ENCODE data around the gene CEP164.
A peak's percentile ranks its signal among the peaks of the same experiment; 100 is the strongest.

Gene CEP164

DNA sequence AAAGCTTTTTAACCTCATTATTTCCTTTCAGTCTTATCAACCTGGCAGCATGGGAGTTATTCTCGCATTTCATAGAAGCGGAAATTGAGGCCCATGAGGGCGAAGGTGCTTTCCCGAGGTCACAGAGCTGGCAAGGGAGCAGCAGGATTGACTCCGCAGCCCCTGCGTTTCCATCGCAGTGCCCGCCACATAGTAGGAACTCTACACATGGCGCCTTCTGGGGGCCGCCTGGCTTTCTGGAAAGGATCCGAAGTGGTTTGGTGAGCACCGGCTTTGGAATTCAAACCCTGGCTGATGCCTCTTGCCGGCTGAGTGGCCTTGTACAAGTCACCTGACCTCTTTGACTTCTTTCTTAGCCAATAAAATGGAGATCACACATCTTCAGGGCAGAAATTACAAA, 93.4 kb downstream of the CEP164 start:
- DNase-seq (ENCODE audit: low spot score) = no peak

DNA sequence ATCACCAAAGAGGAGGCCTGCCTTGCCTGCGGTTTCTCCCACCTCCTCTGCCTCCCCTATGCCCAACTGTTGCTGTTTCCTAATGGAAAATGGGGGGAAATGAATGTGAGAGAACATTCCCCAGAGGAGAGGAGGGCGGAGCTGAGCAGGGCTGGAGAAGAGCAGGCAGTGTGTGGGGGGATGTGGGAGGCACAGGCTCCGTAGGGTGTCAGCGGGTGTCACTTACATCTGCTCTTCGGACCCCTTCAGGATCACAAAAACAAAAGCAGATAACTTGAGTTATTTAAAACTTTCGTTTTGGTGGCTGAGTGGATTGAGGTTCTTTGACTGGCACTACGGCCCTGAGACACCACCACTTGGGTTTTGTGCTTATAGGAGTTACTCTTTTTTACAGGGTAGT, 93.8 kb downstream of the CEP164 start:
- no peak for DNase-seq (ENCODE audit: low spot score)

DNA sequence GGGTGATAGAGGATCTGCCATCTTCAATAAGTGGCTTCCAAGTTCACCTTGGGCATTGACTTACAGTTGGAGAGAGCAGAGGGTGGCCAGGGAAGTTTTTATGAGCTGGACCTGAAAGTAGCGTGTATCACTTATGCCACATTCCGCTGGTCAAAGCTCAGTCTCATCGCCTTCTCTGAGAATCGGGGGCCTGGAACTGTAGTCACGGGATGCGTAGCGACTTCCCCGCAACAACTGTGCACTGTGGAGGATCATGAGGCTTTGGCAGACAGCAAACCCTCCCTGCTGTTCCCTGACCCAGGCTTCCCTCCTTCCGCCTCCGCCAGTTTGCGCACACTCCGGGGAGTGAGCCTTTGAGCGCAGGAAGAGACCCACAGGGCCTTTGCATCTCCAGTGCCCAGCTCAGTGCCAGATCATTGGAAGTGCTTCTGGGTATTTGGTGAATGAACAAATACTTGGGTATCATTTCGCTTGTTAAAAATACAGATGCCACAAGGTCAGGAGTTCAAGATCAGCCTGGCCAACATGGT, 95.5 kb downstream of the CEP164 start:
- no peak for DNase-seq (ENCODE audit: low spot score)

DNA sequence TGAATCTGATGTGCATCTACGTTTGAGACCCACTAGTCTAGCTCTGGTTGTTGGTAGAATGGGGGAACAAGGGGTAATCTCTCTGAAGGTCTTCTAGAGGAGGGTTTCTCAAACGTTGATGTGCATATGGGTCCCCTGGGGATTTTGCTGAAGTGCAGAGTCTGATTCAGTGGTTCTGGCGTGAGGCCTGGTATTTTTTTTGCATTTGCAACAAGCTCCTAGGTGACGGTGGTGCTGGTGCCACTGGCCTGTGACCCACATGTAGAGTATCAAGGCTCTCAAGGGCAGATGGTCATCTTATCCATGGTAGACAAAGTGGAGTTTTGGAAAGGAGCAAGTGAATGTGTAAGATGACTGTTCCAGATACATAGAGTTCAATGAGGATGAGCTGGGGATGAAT, 97.1 kb downstream of the CEP164 start:
- no peak for DNase-seq (ENCODE audit: low spot score)

DNA sequence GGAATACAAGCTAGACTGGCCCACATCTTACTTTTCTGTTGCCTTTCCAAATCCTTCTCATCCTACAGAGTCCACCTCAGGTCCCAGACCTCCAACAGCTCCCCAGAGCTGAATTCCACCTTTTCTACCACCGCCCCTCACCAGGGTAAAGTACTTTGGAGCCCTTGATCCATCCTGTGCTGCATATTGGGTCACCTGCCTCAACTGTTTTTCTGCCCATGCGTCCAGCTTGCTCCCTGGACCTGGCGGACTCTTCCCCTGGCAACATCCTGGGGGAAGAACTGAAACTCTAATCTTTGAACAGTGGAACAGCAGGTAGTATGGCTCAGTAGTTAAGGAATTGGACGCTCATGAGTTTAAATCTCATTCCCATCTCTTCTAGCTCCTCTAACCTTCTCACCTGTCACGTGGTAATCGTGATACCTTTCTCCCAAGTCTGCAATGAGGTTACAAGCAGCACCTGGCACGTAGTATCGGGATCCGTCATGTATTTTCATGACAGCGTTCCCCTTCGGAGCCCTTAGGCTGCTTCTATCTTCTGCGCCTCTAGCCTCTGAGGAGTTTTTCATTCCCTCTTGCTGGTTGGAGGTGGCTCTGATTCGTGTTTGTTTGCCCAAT, 98.1 kb downstream of the CEP164 start:
- no peak for DNase-seq (ENCODE audit: low spot score)

DNA sequence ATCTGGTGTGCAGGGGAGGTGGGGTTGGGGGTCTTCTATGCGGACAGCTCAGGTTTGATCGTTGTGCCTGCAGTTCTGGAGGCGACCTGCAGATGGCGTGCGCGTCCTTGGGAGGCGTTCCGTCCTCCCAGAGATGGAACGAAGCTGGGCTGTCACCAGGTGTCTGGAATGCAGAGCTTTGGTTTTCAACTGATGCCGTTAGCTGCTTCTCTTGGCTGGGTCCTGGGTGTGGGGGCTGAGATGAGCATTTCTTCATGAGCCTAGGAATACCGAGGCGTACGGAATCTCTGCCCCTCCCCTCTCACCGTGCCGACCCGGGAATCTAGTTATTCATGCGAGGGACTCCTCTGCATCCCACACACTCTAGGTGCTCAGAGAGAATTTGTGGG, 98.6 kb downstream of the CEP164 start:
- DNase-seq (ENCODE audit: low spot score) = peak; percentile 59

DNA sequence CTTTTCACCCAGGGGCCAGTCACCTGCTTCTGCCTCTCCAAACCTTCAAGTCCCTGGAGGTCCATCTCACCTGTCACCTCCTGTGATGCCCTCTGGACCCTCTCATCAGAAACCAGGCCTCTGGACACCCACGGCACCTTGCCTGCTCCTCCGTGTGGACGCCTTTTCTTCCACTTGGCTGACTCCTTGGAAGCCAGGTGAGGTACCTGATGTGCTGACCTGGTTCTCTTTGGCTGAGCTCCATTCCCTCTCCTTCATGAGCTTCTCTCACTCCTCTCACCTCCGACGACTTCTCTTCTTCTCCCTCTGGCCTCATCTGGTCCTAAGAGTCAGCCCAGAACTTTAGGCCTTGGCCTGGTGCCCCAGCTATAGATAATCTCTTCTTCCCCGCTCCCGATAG, 99.3 kb downstream of the CEP164 start:
- no peak for DNase-seq (ENCODE audit: low spot score)

DNA sequence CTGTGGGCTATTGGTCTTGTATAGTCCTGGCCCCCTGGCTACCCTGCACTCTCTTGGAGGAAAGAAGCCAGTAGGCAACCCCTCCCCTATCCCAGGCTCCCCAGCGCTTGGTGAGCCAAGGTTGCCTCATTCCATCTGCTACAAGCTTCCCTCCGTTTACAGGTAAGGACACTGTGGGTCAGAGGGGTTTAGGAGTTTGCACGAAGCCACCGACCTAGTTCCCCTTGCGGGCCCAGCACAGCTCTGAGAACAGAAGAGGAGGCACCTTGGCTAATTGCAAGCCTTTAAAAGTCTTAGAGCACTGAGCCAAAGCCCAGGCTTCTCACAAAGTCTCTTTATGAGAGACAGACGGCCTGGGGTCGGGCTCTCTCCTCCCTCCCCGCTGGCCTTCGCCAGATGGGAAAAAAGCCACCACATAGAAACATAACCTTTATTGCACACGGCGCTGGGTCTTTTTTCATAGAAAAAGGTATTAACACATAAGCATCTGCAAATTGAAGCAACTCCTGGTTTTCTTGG, 99.8 kb downstream of the CEP164 start:
- DNase-seq (ENCODE audit: low spot score) = no peak

DNA sequence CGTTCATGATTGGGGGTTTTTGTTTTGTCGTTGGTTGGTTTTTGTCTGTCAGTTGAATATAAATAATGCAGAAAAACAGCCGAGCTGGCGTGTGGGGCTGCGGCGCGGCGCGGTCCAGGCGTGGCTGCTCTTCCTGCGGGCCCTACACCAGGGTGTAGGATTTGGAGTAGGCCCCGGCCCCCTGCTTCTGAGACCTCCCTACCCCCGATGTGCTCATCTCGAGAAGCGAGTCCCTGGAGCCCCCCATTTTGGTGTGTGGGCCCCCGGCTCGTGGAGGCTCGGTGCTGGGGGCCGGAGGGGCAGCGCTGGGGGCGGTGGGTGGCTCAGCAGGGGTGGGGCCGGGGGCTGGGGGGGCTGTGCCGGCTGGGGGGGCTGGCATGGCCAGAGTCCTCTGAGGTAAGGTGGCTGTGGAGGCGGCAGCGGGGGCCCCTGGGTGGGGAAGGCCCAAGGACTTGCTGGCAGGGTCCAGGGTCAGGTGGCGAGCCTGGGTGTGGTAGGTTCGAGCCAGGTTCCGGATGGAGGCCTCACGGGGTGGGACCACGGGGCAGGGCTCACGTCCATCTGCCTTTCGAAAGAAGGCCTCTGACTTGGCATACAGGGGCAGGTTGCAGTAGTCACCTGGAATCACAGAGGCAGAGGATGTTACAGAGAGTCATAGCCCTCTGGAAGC, 100.7 kb downstream of the CEP164 start:
- no peak for DNase-seq (ENCODE audit: low spot score)

DNA sequence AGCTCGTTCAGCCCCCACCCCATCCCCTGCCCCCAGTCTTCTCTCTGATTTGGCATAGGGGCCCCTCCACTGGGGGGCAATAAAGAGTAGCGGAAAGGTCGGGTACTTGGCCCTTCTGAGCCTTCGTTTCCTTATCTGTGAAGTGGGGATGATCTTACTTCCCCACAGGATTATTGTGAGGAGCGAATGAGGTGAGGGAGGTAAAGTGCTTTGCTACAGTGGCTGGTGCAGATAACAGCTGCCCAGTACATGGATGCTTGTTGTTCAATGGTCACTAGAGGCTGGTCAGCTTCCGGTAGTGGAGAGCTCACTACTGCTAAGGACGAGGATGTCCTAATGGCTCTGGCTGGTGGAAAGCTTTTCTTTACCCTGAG, 101.2 kb downstream of the CEP164 start:
- no peak for DNase-seq (ENCODE audit: low spot score)

DNA sequence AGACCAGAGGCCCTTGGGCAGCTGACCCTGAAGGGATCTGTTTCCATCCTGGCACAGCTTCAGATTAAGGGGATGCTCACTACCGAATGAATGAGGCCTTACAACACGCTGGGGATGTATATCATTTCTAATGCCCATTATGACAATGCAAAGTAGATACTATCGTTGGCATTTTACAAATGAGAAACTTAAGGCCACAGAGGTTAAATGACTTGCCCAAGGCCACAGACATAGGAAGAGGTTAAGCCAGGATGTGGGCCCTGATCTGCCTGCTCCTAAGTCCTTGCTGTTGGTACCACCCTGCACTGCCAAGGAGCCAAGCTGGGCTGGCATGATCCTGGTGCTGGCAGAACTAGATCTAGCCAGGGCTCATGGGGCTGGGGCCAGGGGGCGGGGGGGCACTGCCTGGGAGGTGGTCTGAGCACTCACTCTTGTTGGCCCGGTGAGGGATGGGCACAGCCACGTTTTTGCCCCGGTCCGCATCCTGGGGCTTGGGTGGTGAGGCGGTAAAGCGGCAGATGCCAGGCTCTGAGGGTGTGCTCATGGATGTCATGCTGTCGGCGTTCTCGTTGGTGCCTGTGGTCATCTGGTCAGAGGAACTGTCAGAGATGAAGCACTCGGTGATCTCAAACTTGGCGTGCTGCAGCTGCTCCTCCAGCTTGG, 102.8 kb downstream of the CEP164 start:
- DNase-seq (ENCODE audit: low spot score) = no peak

DNA sequence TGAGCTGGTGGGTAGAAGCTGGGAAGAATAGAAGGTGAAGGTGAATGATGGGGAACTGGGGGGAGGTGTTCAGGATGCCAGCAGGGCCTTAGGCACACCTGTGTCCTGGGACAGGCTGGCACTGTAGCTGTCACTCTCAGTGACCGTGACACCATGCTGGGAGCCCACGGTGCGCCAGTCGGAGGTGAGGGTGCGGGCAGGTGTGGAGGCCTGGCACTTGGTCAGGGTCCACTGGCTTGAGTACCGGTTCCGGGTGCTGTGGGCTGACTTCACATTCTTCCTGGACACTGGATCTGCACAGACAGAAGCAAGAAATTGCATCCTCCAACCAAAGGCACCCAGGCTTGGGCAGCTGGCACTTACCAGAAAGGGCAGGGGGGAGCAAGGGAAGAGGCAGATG, 103.8 kb downstream of the CEP164 start:
- DNase-seq (ENCODE audit: low spot score) = no peak

DNA sequence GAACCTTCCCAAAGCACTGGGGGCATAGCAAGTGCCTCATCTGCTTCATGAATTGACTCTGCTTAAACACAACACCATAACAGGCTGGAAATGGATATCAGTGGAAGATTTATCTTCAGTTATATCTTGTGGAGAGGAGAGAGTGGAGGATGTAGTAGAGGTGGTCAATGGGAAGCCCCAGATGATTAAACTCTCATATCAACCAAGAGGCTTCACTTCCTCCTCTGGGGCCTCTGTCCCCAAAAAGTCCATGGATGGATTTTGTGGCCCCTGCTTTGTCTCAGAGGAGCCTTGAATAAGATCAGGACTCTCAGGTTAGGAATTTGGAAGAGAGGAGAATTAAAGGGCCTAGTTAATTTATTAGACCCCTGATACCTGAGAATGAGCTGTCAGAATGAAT, 106.1 kb downstream of the CEP164 start:
- DNase-seq (ENCODE audit: low spot score) = no peak

DNA sequence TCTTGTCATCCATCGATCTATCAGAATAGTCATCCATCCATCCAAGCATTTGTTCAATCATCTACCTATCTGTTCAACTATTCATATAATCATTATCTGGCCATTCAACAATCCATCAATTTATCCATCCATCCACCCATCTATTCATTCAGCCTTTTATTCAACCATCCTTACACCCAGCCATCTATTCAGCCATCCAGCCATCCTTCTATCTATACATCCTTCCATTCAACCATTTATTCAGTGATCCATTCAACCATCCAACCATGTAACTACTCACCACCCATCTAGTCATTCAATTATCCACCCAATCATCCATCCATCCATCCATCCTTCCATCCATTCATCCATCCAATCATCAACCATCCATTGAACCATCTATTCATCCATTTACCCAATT, 106.8 kb downstream of the CEP164 start:
- DNase-seq (ENCODE audit: low spot score) = no peak

DNA sequence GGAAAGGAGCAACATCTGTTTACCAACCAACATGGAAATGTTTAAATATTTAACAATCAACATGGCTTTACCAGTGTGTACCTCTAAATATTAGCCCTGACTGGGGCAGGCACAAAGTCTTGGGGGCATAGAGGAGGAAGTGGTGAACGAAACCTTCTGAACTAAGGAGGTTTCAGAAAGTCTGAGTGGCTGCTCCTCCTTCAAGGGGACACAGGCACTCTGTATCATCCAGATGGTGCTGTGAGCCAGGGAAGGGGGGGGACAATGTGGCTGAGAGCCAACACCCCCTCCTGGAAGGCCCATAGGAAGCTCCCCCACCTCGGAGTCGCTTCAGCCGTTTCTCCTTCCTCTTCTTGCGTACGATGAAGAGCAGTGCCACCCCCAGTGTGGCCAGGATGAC, 107.7 kb downstream of the CEP164 start:
- no peak for DNase-seq (ENCODE audit: low spot score)

DNA sequence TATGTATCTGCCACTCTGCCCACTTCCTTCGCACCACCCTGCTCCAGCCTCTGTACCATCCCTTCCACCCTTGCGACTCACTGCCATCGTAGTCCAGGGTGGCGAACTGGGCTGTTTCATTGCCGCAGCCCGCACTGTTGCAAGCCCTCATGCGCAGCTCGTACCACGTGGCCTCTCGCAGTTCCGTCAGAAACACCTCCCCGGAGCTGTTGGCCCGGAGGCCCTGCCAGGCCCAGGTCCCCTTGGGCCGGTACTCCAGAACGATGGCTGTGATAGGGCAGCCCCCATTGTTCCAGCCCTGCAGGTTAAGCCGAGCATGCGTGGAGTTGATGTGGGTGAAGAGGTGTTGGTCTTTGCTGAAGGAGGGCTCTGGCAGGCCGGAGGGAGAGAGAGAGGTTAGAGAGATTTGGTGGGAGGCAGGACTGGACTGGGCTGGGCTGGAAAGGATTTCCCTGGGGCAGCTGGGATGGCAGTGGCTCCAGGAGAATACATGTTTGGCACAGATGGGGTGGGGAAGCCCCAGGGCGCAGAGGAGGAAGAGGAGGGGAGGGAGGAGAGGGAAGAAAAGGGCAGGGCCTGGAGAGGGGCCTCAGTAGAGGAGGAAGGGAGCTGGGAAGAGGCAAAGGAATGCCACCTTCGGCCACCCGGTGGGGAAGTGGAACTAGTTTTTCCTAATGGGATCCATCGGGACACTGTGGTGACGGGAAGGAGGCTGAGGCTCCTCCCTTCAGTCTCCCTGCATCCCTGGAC, 109.6 kb downstream of the CEP164 start:
- no peak for DNase-seq (ENCODE audit: low spot score)

DNA sequence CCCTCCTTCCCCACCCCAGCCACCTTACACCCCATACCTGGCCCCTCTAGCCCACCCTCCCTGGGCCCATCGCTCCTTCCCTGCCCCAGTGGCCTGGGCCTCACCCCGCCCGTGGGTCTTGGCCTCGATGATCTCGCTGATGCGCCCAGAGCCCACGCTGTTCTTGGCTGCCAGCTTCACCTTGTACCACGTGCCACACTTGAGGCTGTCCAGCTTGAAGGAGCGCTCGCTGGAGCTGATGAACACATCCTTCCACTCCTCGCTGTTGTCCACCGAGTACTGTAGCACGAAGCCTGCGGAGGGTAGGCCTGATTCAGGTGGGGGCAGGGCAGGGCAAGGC, 110.1 kb downstream of the CEP164 start:
- DNase-seq (ENCODE audit: low spot score) = no peak

DNA sequence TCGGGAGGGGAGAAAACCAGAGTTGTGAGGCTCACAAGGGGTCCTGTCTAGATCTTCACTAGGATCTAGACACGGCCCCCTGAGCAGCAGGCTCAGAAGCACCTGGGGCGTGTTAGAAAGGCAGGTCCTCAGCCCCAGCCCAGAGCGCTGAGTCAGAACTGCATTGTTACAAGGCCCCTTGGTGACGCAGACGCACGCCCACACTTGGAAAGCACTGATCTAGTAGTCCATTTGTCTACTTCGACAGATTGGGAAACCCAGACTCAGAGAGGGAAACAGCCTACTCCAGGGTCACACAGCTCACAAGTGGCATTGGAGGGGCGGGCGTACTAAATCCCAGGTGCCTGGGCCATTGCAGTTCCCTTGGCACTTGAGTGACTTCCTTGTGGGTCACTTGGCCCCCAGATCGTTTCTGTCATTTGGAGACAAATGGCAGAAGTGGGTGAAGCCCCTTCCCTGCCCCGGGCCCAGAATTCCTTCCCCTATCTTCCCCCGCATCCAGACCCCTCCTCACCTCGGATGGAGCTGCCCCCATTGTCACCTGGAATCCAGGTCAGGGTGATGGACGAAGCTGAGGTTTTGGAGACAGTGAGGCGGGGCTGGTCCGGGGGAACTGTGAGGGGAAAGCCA, 110.8 kb downstream of the CEP164 start:
- no peak for DNase-seq (ENCODE audit: low spot score)

DNA sequence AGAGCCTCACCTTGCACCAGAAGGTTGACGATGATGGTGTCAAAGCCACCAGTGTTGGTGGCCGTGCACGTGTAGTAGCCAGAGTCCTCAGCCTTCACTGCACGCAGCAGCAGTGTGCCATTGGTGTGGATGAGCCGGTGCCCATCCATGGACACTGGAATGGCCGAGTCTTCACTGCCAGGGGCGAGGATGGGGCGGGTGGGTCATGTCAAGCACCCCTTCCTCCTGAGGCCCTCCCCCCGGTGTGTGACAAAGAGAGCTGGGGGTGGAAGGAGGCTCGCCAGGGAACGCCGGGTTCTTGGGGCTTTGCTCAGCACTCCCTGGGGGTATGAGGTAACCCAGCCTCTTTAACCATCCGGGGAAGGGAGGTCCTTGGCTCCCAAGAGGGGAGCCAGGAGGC, 111.6 kb downstream of the CEP164 start:
- no peak for DNase-seq (ENCODE audit: low spot score)

DNA sequence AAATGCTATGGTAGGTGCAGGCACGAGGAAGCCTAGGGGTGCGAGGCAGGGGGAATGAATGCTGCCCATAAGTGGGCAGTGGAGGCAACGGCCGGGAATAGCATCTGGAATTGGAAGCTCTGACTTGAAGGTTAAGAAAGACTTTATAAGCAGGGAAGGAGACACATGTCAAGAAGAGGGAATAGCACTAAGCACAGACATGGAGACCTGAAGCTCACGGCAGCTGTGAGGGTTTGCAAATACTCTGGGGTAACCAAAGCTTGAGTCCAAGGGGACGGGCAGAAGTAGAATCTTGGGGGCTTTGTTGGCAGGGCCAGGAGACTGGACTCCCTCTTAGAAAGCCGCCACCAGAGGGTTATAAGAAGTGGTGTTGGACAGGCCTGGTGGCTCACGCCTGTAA, 112.6 kb downstream of the CEP164 start:
- no peak for DNase-seq (ENCODE audit: low spot score)

DNA sequence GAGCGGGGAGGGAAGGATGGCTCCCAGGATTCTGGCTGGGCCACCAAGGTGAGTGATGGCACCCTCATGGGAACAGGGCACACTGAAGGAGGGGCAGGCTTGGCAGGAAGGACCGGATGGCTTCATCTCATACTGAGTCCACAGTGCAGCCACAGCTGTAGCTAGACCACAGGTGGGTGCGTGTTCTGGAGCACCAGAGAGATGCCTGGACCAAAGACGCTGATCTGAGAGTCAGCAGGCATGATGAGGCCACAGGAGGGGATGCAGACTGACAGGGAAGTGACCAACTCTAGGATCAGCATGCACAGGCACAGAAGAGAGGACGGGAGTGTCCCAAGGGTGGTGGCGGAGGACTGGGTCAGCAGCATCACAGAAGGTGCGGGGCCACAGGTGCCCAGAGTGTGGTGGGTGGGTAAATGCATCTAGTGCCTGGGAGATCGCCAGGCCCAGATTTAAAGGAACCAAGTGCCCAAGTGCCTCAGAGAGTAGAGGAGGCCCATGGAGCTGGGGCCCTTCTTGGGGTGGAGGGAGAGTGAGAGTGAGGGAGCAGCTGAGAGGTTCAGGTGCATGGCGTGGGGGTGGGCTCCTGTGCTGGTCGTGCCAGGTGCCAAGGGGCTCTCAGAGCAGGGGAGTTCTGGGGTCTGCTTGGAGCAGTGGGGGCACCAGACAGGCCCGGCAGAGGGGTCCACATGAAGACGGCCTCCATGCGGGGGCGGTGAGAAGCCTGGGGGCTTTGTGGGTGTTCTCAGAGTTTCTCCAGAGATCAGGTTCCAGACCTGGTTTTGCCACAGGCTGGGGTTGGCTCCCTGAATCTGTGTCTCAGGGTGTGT, 113.7 kb downstream of the CEP164 start:
- DNase-seq (ENCODE audit: low spot score) = no peak

Data from hematopoietic multipotent progenitor cell treated with erythropoietin and hydrocortisone succinate and interleukin-3 and kit ligand, for 15 days (in vitro differentiated cells).